NB4 (cell line): ENCODE results near the gene CIDEC.
"Not testable (repeated sequence)": the region's sequence is repeated elsewhere in the genome, so short reads cannot be mapped to it uniquely, and the experiment has no call there.

ENCODE experiments used
- DNase-seq: peaks from one replicate; pipeline ENCODE4 v3.0.0; 2010; ENCODE audit warnings: low read depth
- H3K4me3 ChIP-seq: one replicate; pipeline ENCODE4 v1.5.1; 2011; ENCODE audit warnings: mild to moderate bottlenecking, low read depth, low read length, moderate library complexity
- CTCF ChIP-seq: IDR thresholded peaks from one replicate; pipeline ENCODE4 v1.5.1; 2012; ENCODE audit warnings: low read depth, low read length
- MAX ChIP-seq: IDR thresholded peaks from 2 replicates; pipeline ENCODE4 v1.6.1; 2011; ENCODE audit warnings: low read depth, low read length
- MYC ChIP-seq: IDR thresholded peaks from 2 replicates; pipeline ENCODE4 v1.6.1; 2011; ENCODE audit warnings: low read depth, low read length
- POLR2A ChIP-seq: IDR thresholded peaks from 2 replicates; pipeline ENCODE4 v1.6.1; 2011; ENCODE audit warnings: mild to moderate bottlenecking; ENCODE audit not compliant: insufficient read length; ENCODE audit errors: extremely low read depth

CIDEC gene

GRCh38 chr3:9870978-9871377, 9.1 kb downstream of the CIDEC start:
- TF ChIP-seq MYC: no peak
- TF ChIP-seq MAX: no peak
- no peak for TF ChIP-seq POLR2A
- no peak for TF ChIP-seq CTCF
- no peak for DNase-seq

GRCh38 chr3:9869955-9870354, 10.1 kb downstream of the CIDEC start:
- no peak for DNase-seq
- H3K4me3 ChIP-seq: no peak overlapping the region
- no peak for TF ChIP-seq MYC
- TF ChIP-seq CTCF: no peak
- TF ChIP-seq POLR2A: no peak
- TF ChIP-seq MAX: no peak

More at GRCh38 chr3:9870978-9871377, 9.1 kb downstream of the CIDEC start:
- no peak overlapping the region for H3K4me3 ChIP-seq

- TF ChIP-seq CTCF (no peak), MAX (no peak), MYC (no peak), POLR2A (no peak)
- DNase-seq: no peak
- no peak overlapping the region for H3K4me3 ChIP-seq
Observed at GRCh38 chr3:9867106-9867505, 12.9 kb downstream of the CIDEC start.

GRCh38 chr3:9866639-9867038, 13.4 kb downstream of the CIDEC start:
- TF ChIP-seq CTCF (no peak), POLR2A (no peak), MAX (no peak), MYC (no peak)
- no peak for DNase-seq

GRCh38 chr3:9865125-9865637, 14.9 kb downstream of the CIDEC start:
- DNase-seq, H3K4me3 ChIP-seq: not testable (repeated sequence)

More at GRCh38 chr3:9866639-9867038, 13.4 kb downstream of the CIDEC start:
- no peak overlapping the region for H3K4me3 ChIP-seq

GRCh38 chr3:9864200-9864927, 15.7 kb downstream of the CIDEC start:
- no peak overlapping the region for H3K4me3 ChIP-seq
- TF ChIP-seq CTCF (no peak), MAX (no peak), MYC (no peak), POLR2A (no peak)

More at GRCh38 chr3:9864200-9864927, 15.7 kb downstream of the CIDEC start:
- DNase-seq: no peak
